H1 (cell line): ENCODE results near the gene PPWD1. TPM values are rescaled to one million over a fixed set of nuclear protein-coding genes. Genes with fewer than 3 reads are reported as not detected.

Experiments
- CTCF ChIA-PET: fragments of 300-600 bp; sonication (Branson Sonifier 250); formaldehyde crosslinking; loops from one replicate; lab custom pipeline; 2021; ENCODE audit not compliant: partially characterized antibody; lab: Charles Lee
- POLR2A ChIA-PET: fragments of 300-600 bp; sonication (Branson Sonifier 250); formaldehyde crosslinking; loops from one replicate; lab custom pipeline; 2021; ENCODE audit warnings: inconsistent platforms; ENCODE audit not compliant: partially characterized antibody; lab: Charles Lee
- DNase-seq, 2 experiments: peaks; one replicate each; pipeline versions ENCODE4 v3.0.0 to v3.0.0-alpha.2; 2010 to 2022; ENCODE audit warnings: low spot score in 2 of 2, low read depth in 1 of 2, mixed read lengths in 1 of 2
- FAIRE-seq: peaks from 2 replicates; lab custom pipeline; 2011; peaks lifted over from hg19 to GRCh38; lab: Jason Lieb, UNC
- H2AFZ ChIP-seq: 2 replicates; pipeline ENCODE4 v1.8.1; 2012; ENCODE audit warnings: low read length, inconsistent platforms
- H2AK5ac ChIP-seq: 2 replicates; pipeline ENCODE4 v1.6.1; 2013; ENCODE audit warnings: low read depth, low read length
- H2BK120ac ChIP-seq: replicated peaks from 2 replicates; pipeline ENCODE3; 2013; ENCODE audit warnings: low read depth, low read length, inconsistent platforms
- H2BK12ac ChIP-seq: 2 replicates; pipeline ENCODE4 v1.6.1; 2013; ENCODE audit warnings: low read depth, low read length
- H2BK15ac ChIP-seq: 2 replicates; pipeline ENCODE4 v1.6.1; 2013; ENCODE audit warnings: low read length
- H2BK20ac ChIP-seq: 2 replicates; pipeline ENCODE4 v1.6.1; 2013; ENCODE audit warnings: low read length
- H2BK5ac ChIP-seq: 2 replicates; pipeline ENCODE4 v1.6.1; 2013; ENCODE audit warnings: low read depth, low read length
- H3K14ac ChIP-seq: 2 replicates; pipeline ENCODE4 v1.6.1; 2013; ENCODE audit warnings: inconsistent platforms; ENCODE audit not compliant: insufficient read length
- H3K18ac ChIP-seq: 2 replicates; pipeline ENCODE4 v1.6.1; 2013; ENCODE audit warnings: low read length; ENCODE audit errors: extremely low read depth
- H3K23ac ChIP-seq: 2 replicates; pipeline ENCODE4 v1.6.1; 2013; ENCODE audit warnings: inconsistent platforms; ENCODE audit not compliant: insufficient read length
- H3K23me2 ChIP-seq: 2 replicates; pipeline ENCODE4 v1.6.1; 2013; ENCODE audit warnings: low read depth, low read length
- H3K27ac ChIP-seq: 2 replicates; pipeline ENCODE4 v1.6.1; 2011; ENCODE audit warnings: low read depth, low read length, inconsistent platforms
- H3K27me3 ChIP-seq, 4 experiments: replicated peaks in 1 of 4; 1 replicate in 1 of 4; 2 replicates in 3 of 4; pipeline versions ENCODE4 v1.6.1 to v1.8.1; 2011 to 2013; ENCODE audit warnings: low read length in 3 of 4, mild to moderate bottlenecking in 3 of 4, inconsistent platforms in 2 of 4, mixed read lengths in 2 of 4, moderate library complexity in 1 of 4; ENCODE audit not compliant: control insufficient read depth in 3 of 4, insufficient read depth in 3 of 4; ENCODE audit errors: extremely low read depth in 1 of 4
- H3K36me3 ChIP-seq, 4 experiments: 2 replicates each; pipeline versions ENCODE4 v1.6.1 to v1.8.1; 2011 to 2013; ENCODE audit warnings: mild to moderate bottlenecking in 4 of 4, low read length in 3 of 4, moderate library complexity in 2 of 4, control low read depth in 1 of 4, inconsistent platforms in 1 of 4; ENCODE audit not compliant: insufficient read depth in 4 of 4, control insufficient read depth in 2 of 4
- H3K4ac ChIP-seq: replicated peaks from 2 replicates; pipeline ENCODE3; 2013; ENCODE audit warnings: low read length, low read depth, mixed read lengths, inconsistent platforms; ENCODE audit not compliant: insufficient read length
- H3K4me1 ChIP-seq, 4 experiments: replicated peaks in 1 of 4; 1 replicate in 1 of 4; 2 replicates in 3 of 4; pipeline versions ENCODE4 v1.6.1 to v1.8.1; 2011 to 2013; ENCODE audit warnings: low read length in 3 of 4, inconsistent platforms in 2 of 4, mixed read lengths in 1 of 4; ENCODE audit not compliant: insufficient read depth in 4 of 4, control insufficient read depth in 3 of 4
- H3K4me2 ChIP-seq, 2 experiments: 2 replicates each; pipeline versions ENCODE4 v1.6.1 to v1.8.1; 2011 to 2013; ENCODE audit warnings: low read depth in 2 of 2, low read length in 2 of 2, control low read depth in 1 of 2, inconsistent platforms in 1 of 2, mild to moderate bottlenecking in 1 of 2; ENCODE audit not compliant: insufficient read depth in 1 of 2
- H3K4me3 ChIP-seq, 4 experiments: fragments of 200-600, 300-600 bp in 1 of 4; sonication (generic), shearing (Covaris generic), sonication (Bioruptor Twin) in 1 of 4; 2 replicates each; pipeline versions ENCODE4 v1.5.1 to v1.8.1; 2011 to 2016; ENCODE audit warnings: low read length in 4 of 4, low read depth in 3 of 4, control low read depth in 2 of 4, inconsistent platforms in 2 of 4, mild to moderate bottlenecking in 2 of 4, mixed read lengths in 1 of 4, moderate library complexity in 1 of 4; ENCODE audit not compliant: insufficient read depth in 2 of 4; ENCODE audit errors: extremely low read depth in 1 of 4
- H3K56ac ChIP-seq: replicated peaks from 2 replicates; pipeline ENCODE3; 2013; ENCODE audit warnings: low read depth, mild to moderate bottlenecking, mixed read lengths, low read length, inconsistent platforms; ENCODE audit not compliant: insufficient read length
- H3K79me1 ChIP-seq: 2 replicates; pipeline ENCODE4 v1.6.1; 2013; ENCODE audit warnings: low read depth, low read length, control low read depth
- H3K79me2 ChIP-seq, 2 experiments: 2 replicates each; pipeline versions ENCODE4 v1.6.1 to v1.8.1; 2012 to 2013; ENCODE audit warnings: low read length in 2 of 2, mild to moderate bottlenecking in 2 of 2, inconsistent platforms in 1 of 2; ENCODE audit not compliant: insufficient read depth in 2 of 2, control insufficient read depth in 1 of 2
- H3K9ac ChIP-seq, 4 experiments: replicated peaks in 1 of 4; 1 replicate in 1 of 4; 2 replicates in 3 of 4; pipeline versions ENCODE4 v1.6.1 to v1.8.1; 2011 to 2013; ENCODE audit warnings: low read depth in 3 of 4, low read length in 3 of 4, control low read depth in 2 of 4, mild to moderate bottlenecking in 2 of 4, moderate library complexity in 2 of 4, inconsistent platforms in 1 of 4; ENCODE audit errors: extremely low read depth in 1 of 4
- H3K9me3 ChIP-seq, 2 experiments: 2 replicates each; pipeline versions ENCODE4 v1.6.1 to v1.8.1; 2012 to 2013; ENCODE audit warnings: mild to moderate bottlenecking in 2 of 2, moderate library complexity in 2 of 2, control low read depth in 1 of 2, inconsistent platforms in 1 of 2, low read depth in 1 of 2, low read length in 1 of 2, mixed read lengths in 1 of 2; ENCODE audit not compliant: insufficient read depth in 2 of 2
- H4K20me1 ChIP-seq, 2 experiments: replicated peaks in 1 of 2; 2 replicates each; pipeline versions ENCODE3 to v1.8.1; 2011 to 2013; ENCODE audit warnings: inconsistent platforms in 2 of 2, low read length in 2 of 2, mild to moderate bottlenecking in 1 of 2; ENCODE audit not compliant: insufficient read depth in 2 of 2, control insufficient read depth in 1 of 2
- H4K5ac ChIP-seq: 2 replicates; pipeline ENCODE4 v1.6.1; 2013; ENCODE audit warnings: low read length, low read depth, mixed read lengths, inconsistent platforms; ENCODE audit not compliant: insufficient read length
- H4K8ac ChIP-seq: 2 replicates; pipeline ENCODE4 v1.8.0; 2013; ENCODE audit warnings: mild to moderate bottlenecking, moderate library complexity, low read length, inconsistent platforms; ENCODE audit not compliant: insufficient read depth; ENCODE audit errors: extremely low read depth
- H4K91ac ChIP-seq: replicated peaks from 2 replicates; pipeline ENCODE3; 2013; ENCODE audit warnings: low read length, mixed read lengths, inconsistent platforms; ENCODE audit not compliant: insufficient read length
- ATF3 ChIP-seq: IDR thresholded peaks from 2 replicates; pipeline ENCODE4 v1.6.1; 2011; ENCODE audit warnings: low read depth, mild to moderate bottlenecking, low read length; ENCODE audit not compliant: insufficient read depth
- polyA plus RNA-seq, 7 experiments: library from polyadenylated mRNA; depleted of rRNA in 3 of 7; stranded (reverse) in 5 of 7; unstranded in 2 of 7; fragments of >200 nt in 5 of 7; fragments of 200-250 nt in 2 of 7; gene quantifications; 1 replicate in 5 of 7; 2 replicates in 1 of 7; 4 replicates in 1 of 7; pipeline versions ENCODE4 v1.2.1 to v1.2.3, GENCODE V29; 2011 to 2013; ENCODE audit warnings: missing spikeins in 2 of 7, mixed read lengths in 2 of 7
- total RNA-seq: library from RNA; stranded (reverse); fragmentation: NEBNext Ultra II Directional; extraction: Animal tissue kit (Norgen Biotek cat#: 25700); gene quantifications from 2 replicates; pipeline ENCODE4 v1.2.1, GENCODE V29; 2021

The PPWD1 gene
- total and polyA plus RNA-seq, 2 of the 8 experiments (the other 6 are each of a cell fraction or from before 2014, with no cell fraction given), result 5.0 to 35.7 TPM

- ChIA-PET POLR2A (interaction anchor here (1.1 kb wide), 1 partner anchor 10 kb away, joined by 3 read pairs; no protein-coding TSS in a partner anchor), CTCF (no interaction called here)
- no peak overlapping the region for H3K4me2 ChIP-seq
- FAIRE-seq (no peak), DNase-seq (no peak)
- no peaks in the 10 kb centered on the region for H3K4me1 ChIP-seq
- H3K79me1 ChIP-seq, result no peaks in the 10 kb centered on the region
- no peaks in the 10 kb centered on the region for H3K9me3 ChIP-seq
- no peak overlapping the region for H3K56ac ChIP-seq
- H2BK20ac ChIP-seq, result no peak overlapping the region
- no peak overlapping the region for H3K23ac ChIP-seq
- no peak overlapping the region for H4K91ac ChIP-seq
- H4K5ac ChIP-seq, result no peak overlapping the region
- H4K20me1 ChIP-seq, result peaks cover 0 to 3% of the 10 kb centered on the region in 2 experiments
- H3K27me3 ChIP-seq, result no peaks in the 10 kb centered on the region
- no peak overlapping the region for H3K4ac ChIP-seq
- H4K8ac ChIP-seq, result no peak overlapping the region
- H3K79me2 ChIP-seq, result no peaks in the 10 kb centered on the region
- peaks cover 0 to 38% (median 11%) of the 10 kb centered on the region in 4 experiments; a peak in 5 of 8 replicates for H3K36me3 ChIP-seq
- no peak overlapping the region for H2BK12ac ChIP-seq
- H2BK120ac ChIP-seq, result no peak overlapping the region
- no peak overlapping the region for H3K9ac ChIP-seq
- H3K27ac ChIP-seq, result no peak overlapping the region
- H2AK5ac ChIP-seq, result no peak overlapping the region
- no peak overlapping the region for H3K18ac ChIP-seq
- H3K4me3 ChIP-seq, result no peak overlapping the region
- no peak overlapping the region for H2BK15ac ChIP-seq
- H2BK5ac ChIP-seq, result no peak overlapping the region
- no peak overlapping the region for H3K14ac ChIP-seq
- no peaks in the 10 kb centered on the region for H3K23me2 ChIP-seq
- H2AFZ ChIP-seq, result no peak overlapping the region
- no peak for TF ChIP-seq ATF3
These were observed 23.3 kb upstream of the PPWD1 start for GRCh38 chr5:65539827-65540226.
